Smooth muscle cell (in vitro differentiated cells): ENCODE results near the gene FBXL12. TPM values are rescaled to one million over a fixed set of nuclear protein-coding genes. Genes with fewer than 3 reads are reported as not detected.
A peak's percentile ranks its signal among the peaks of the same experiment; 100 is the strongest.

ENCODE experiments used
- DNase-seq: peaks from one replicate; lab custom pipeline; 2025; ENCODE audit not compliant: unreplicated experiment; lab: John Stamatoyannopoulos, UW
- H2AFZ ChIP-seq: fragments of 200-600 bp; sonication (generic); 2 replicates; pipeline ENCODE4 v1.6.0; 2016; ENCODE audit warnings: antibody characterized with exemption, low read depth, mild to moderate bottlenecking
- H3F3A ChIP-seq: fragments of 200-600 bp; sonication (generic); 2 replicates; pipeline ENCODE4 v1.6.0; 2017; ENCODE audit warnings: antibody characterized with exemption, low read depth
- H3K27ac ChIP-seq: fragments of 200-600 bp; sonication (generic); 2 replicates; pipeline ENCODE4 v1.5.1; 2016; ENCODE audit warnings: low read depth, mild to moderate bottlenecking
- H3K27me3 ChIP-seq: fragments of 200-600 bp; sonication (generic); 2 replicates; pipeline ENCODE4 v1.6.1; 2016; ENCODE audit warnings: low read depth, mild to moderate bottlenecking
- H3K36me3 ChIP-seq: fragments of 200-600 bp; sonication (generic); 2 replicates; pipeline ENCODE4 v1.5.1; 2016; ENCODE audit warnings: low read depth
- H3K4me1 ChIP-seq: fragments of 200-600 bp; sonication (generic); 2 replicates; pipeline ENCODE4 v1.5.1; 2016; ENCODE audit warnings: low read depth
- H3K4me2 ChIP-seq: fragments of 200-600 bp; sonication (generic); 2 replicates; pipeline ENCODE4 v1.6.0; 2016; ENCODE audit warnings: mild to moderate bottlenecking
- H3K4me3 ChIP-seq: fragments of 200-600 bp; sonication (generic); 2 replicates; pipeline ENCODE4 v1.5.1; 2016; ENCODE audit warnings: mild to moderate bottlenecking
- H3K79me2 ChIP-seq: fragments of 200-600 bp; sonication (generic); 2 replicates; pipeline ENCODE4 v1.6.0; 2016; ENCODE audit warnings: low read depth, mild to moderate bottlenecking
- H3K9ac ChIP-seq: fragments of 200-600 bp; sonication (generic); 2 replicates; pipeline ENCODE4 v1.6.0; 2016; ENCODE audit warnings: low read depth
- H3K9me3 ChIP-seq: fragments of 200-600 bp; sonication (generic); replicated peaks from 2 replicates; pipeline ENCODE4 v1.5.1; 2016; ENCODE audit warnings: low read depth
- H4K20me1 ChIP-seq: fragments of 200-600 bp; sonication (generic); 2 replicates; pipeline ENCODE4 v1.6.0; 2016; ENCODE audit warnings: low read depth
- WGBS: methylation state at CpG from one replicate; pipeline ENCODE4 v1.1.7; 2016; ENCODE audit warnings: low lambda C conversion rate; 5-methylcytosine and 5-hydroxymethylcytosine counted together
- polyA plus RNA-seq: library from polyadenylated mRNA; unstranded; fragments of >200 nt; fragmentation: Nextera tagmentation; extraction: Ambion mirVana; gene quantifications from 2 replicates; pipeline ENCODE4 v1.2.1, GENCODE V29; 2016
- total RNA-seq: library from RNA; depleted of rRNA; stranded (reverse); fragments of >200 nt; gene quantifications from 2 replicates; pipeline ENCODE4 v1.2.3, GENCODE V29; 2014
- TF ChIP-seq, protein P1 (sequence below): fragments of 200-600 bp; sonication (generic); IDR thresholded peaks from 2 replicates; pipeline ENCODE4 v1.5.1; 2017; ENCODE audit warnings: borderline replicate concordance, mild to moderate bottlenecking, antibody characterized with exemption; ENCODE audit not compliant: insufficient read depth, poor library complexity, severe bottlenecking

FBXL12 gene
- total RNA-seq (38.2 and 41.3 TPM in 2 replicates), polyA plus RNA-seq (62.5 and 73.5 TPM in 2 replicates)

DNA sequence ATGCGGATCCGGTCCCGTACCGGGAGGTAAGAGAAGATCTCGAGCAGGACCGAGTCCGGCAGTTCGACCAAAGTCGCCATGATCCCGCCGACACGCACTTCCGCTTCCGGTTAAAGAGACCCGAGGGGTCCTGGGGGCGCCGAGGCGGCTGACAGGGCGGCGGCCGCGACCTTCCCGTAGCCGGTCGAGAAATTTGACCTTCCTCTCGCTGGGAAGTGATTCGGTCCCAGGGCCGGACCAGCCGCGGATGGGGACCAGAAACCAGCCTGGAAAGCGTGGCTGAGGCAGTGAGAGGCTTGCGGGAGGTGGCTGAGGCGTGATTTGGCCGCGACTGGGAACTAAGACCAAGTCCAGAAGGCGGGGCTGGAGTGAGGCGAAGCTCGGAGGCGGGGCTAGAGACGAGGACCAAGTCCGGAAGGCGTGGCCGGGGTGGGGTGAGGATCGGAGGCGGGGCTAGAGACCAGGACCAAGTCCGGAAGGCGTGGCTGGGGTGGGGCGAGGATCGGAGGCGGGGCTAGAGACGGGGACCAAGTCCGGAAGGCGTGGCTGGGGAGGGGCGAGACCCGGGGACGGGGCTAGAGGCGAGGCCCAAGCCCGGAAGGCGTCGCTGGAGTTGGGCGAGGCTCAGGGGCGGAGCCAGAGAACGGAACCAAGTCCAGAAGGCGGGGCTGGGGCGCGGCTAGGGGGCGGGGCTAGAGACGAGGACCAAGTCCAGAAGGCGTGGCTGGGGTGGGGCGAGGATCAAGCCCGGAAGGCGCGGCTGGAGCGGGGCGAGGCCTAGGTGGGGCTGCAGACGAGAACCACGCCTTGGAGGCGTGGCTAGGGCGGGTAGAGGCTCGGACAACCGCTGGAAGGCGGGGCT is at the start of gene FBXL12:
FBXL12 (minus strand) TSS at position 346 of the 862 bp plus-strand sequence; CDS start at position 80, 266 bp downstream.
- DNase-seq, result peak; percentile 100
- peak within 1 kb of the TSS; percentile 94 for H3K9ac ChIP-seq
- peak within 1 kb of the TSS; percentile 97 for H3K4me2 ChIP-seq
- H3F3A ChIP-seq, result no peaks in the 10 kb centered on the region
- H3K4me3 ChIP-seq, result peak within 1 kb of the TSS; percentile 98
- H3K27ac ChIP-seq, result peak within 1 kb of the TSS; percentile 96
- H3K36me3 ChIP-seq, result no peaks in the 10 kb centered on the region
- no peaks in the 10 kb centered on the region for H3K9me3 ChIP-seq
- H3K4me1 ChIP-seq, result peaks cover 11% of the 10 kb centered on the region
- H3K79me2 ChIP-seq, result peaks cover 47% of the 10 kb centered on the region
- peak within 1 kb of the TSS; percentile 98 for H2AFZ ChIP-seq
- H3K27me3 ChIP-seq, result no peaks in the 10 kb centered on the region
- 1% methylated on average over 62 of the region's 82 CpGs for WGBS
- TF ChIP-seq, protein P1, sequence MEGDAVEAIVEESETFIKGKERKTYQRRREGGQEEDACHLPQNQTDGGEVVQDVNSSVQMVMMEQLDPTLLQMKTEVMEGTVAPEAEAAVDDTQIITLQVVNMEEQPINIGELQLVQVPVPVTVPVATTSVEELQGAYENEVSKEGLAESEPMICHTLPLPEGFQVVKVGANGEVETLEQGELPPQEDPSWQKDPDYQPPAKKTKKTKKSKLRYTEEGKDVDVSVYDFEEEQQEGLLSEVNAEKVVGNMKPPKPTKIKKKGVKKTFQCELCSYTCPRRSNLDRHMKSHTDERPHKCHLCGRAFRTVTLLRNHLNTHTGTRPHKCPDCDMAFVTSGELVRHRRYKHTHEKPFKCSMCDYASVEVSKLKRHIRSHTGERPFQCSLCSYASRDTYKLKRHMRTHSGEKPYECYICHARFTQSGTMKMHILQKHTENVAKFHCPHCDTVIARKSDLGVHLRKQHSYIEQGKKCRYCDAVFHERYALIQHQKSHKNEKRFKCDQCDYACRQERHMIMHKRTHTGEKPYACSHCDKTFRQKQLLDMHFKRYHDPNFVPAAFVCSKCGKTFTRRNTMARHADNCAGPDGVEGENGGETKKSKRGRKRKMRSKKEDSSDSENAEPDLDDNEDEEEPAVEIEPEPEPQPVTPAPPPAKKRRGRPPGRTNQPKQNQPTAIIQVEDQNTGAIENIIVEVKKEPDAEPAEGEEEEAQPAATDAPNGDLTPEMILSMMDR, result no peak
- peaks cover 28% of the 10 kb centered on the region for H4K20me1 ChIP-seq

DNA sequence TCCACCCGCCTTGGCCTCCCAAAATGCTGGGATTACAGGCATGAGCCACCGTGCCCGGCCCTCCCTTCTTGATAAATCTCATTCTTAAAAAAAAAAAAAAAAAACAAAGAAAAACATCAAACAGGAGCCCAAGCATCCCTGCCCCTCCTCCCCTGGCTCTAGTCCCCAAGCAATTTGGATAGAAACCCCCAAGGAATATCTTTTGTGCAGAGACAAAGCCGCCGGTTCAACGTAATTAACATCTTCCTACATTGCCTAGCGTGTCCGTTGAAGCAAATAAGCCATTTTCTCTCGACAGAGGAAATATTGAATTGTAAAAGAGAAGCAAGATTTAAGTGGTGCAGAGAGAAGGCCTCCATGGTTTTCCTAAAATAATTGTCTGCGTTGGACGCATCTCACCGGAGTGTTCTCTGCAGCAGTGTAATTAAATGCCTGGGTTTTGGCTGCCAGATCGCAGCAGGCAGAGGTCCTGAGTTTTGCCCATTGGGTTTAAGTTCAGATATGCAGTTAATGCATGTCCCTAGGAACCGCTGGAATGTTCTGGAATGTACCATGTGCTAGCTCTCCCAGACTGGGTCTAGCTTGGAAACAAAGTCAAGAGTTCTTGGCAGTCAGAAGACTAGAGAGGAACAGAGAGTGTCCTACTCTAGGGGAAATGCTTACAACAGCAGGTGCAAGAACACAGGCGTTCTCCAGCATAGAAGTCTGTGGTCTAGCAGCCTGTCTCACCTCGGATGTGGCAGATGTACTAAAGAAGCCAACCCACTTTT is 47.0 kb upstream of the FBXL12 start:
- Histone ChIP-seq H2AFZ (no peak overlapping the region), H3K27ac (no peak overlapping the region), H4K20me1 (no peaks in the 10 kb centered on the region), H3F3A (no peaks in the 10 kb centered on the region), H3K9ac (no peak overlapping the region), H3K4me3 (no peak overlapping the region), H3K36me3 (no peaks in the 10 kb centered on the region), H3K4me2 (no peak overlapping the region), H3K79me2 (no peaks in the 10 kb centered on the region), H3K27me3 (no peaks in the 10 kb centered on the region), H3K4me1 (no peaks in the 10 kb centered on the region), H3K9me3 (no peaks in the 10 kb centered on the region)
- TF ChIP-seq, protein P1, result no peak
- WGBS, result 92% methylated on average over 16 of the region's 16 CpGs
- DNase-seq, result no peak

DNA sequence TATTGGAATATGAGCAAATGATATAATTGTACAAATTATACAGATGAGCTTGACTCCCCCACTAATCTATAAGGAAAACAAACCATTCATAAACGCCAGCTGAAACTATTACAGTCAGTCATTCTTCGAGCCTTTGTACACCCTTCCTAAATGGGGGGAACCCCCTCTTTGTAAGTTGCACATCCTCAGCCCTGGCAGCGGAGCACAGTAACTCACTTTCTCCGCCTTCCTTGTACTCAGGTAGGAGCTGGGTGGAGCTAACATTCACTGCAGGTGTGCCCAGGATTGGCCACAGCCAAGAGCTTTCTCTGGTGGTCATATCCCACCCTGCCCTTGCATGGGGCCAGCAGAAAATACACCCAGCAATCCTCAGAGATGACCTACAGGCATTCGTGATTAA is 44.9 kb upstream of the FBXL12 start:
- 93% methylated on average over 5 of the region's 5 CpGs for WGBS
- H2AFZ ChIP-seq, result no peak overlapping the region
- no peak overlapping the region for H3K4me3 ChIP-seq
- H3K4me2 ChIP-seq, result no peak overlapping the region
- H3K27me3 ChIP-seq, result no peaks in the 10 kb centered on the region
- no peak for DNase-seq
- no peaks in the 10 kb centered on the region for H3K4me1 ChIP-seq
- TF ChIP-seq, protein P1, result no peak
- H4K20me1 ChIP-seq, result no peaks in the 10 kb centered on the region
- H3K9me3 ChIP-seq, result no peaks in the 10 kb centered on the region
- H3F3A ChIP-seq, result no peaks in the 10 kb centered on the region
- H3K36me3 ChIP-seq, result no peaks in the 10 kb centered on the region
- H3K27ac ChIP-seq, result no peak overlapping the region
- no peaks in the 10 kb centered on the region for H3K79me2 ChIP-seq
- H3K9ac ChIP-seq, result no peak overlapping the region
